ENCODE measurements around the gene PNPT1. TPM values are rescaled to one million over a fixed set of nuclear protein-coding genes. Genes with fewer than 3 reads are reported as not detected.

Gene PNPT1
- total and polyA plus RNA-seq, 2 of the 8 experiments (the other 6 are each of a cell fraction or from before 2014, with no cell fraction given), result 8.3 to 40.2 TPM

DNA sequence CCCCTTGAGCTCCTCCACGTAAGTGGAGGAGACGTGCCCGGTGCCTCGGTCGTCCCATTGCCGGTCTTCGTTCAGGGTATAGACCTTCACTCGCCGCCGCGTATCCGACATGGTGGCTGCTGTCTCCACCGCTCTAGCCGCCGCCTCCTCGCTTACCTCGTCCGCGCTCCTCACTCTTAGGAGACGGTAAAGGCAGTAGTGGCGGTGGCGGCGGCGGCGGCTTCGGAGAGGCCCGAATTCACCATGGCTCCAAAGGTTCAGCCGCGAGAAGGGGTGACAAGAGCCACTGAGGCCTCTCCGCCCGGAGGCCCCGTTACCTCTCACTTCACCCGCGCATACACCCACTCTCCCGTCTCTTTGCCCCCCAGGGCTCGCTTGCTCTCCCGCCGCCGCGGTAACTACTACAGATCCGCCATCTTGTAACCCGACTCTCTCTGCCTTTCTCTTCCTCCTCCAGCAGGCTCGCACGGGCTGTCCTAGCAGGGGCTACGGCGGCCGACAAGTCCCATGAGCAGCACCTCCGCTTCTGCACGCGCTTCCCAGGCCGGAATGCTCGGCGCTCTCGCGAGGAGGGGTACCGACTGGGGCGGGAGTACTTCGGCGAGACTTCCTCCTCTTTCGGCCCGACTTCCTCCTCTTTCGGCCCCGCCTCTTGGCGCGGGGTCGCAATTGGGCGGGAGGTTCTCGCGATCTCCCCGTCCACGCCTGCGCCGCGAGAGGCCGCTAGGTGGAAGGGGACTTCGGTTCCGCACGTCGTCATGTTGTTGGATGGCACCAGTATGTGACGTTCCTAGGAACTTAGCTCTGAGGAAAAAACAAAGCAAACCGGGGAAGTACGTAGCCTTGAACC, 76.2 kb downstream of the PNPT1 start, which contains the start of gene PPP4R3B (continued):
- TF ChIP-seq, protein P1, sequence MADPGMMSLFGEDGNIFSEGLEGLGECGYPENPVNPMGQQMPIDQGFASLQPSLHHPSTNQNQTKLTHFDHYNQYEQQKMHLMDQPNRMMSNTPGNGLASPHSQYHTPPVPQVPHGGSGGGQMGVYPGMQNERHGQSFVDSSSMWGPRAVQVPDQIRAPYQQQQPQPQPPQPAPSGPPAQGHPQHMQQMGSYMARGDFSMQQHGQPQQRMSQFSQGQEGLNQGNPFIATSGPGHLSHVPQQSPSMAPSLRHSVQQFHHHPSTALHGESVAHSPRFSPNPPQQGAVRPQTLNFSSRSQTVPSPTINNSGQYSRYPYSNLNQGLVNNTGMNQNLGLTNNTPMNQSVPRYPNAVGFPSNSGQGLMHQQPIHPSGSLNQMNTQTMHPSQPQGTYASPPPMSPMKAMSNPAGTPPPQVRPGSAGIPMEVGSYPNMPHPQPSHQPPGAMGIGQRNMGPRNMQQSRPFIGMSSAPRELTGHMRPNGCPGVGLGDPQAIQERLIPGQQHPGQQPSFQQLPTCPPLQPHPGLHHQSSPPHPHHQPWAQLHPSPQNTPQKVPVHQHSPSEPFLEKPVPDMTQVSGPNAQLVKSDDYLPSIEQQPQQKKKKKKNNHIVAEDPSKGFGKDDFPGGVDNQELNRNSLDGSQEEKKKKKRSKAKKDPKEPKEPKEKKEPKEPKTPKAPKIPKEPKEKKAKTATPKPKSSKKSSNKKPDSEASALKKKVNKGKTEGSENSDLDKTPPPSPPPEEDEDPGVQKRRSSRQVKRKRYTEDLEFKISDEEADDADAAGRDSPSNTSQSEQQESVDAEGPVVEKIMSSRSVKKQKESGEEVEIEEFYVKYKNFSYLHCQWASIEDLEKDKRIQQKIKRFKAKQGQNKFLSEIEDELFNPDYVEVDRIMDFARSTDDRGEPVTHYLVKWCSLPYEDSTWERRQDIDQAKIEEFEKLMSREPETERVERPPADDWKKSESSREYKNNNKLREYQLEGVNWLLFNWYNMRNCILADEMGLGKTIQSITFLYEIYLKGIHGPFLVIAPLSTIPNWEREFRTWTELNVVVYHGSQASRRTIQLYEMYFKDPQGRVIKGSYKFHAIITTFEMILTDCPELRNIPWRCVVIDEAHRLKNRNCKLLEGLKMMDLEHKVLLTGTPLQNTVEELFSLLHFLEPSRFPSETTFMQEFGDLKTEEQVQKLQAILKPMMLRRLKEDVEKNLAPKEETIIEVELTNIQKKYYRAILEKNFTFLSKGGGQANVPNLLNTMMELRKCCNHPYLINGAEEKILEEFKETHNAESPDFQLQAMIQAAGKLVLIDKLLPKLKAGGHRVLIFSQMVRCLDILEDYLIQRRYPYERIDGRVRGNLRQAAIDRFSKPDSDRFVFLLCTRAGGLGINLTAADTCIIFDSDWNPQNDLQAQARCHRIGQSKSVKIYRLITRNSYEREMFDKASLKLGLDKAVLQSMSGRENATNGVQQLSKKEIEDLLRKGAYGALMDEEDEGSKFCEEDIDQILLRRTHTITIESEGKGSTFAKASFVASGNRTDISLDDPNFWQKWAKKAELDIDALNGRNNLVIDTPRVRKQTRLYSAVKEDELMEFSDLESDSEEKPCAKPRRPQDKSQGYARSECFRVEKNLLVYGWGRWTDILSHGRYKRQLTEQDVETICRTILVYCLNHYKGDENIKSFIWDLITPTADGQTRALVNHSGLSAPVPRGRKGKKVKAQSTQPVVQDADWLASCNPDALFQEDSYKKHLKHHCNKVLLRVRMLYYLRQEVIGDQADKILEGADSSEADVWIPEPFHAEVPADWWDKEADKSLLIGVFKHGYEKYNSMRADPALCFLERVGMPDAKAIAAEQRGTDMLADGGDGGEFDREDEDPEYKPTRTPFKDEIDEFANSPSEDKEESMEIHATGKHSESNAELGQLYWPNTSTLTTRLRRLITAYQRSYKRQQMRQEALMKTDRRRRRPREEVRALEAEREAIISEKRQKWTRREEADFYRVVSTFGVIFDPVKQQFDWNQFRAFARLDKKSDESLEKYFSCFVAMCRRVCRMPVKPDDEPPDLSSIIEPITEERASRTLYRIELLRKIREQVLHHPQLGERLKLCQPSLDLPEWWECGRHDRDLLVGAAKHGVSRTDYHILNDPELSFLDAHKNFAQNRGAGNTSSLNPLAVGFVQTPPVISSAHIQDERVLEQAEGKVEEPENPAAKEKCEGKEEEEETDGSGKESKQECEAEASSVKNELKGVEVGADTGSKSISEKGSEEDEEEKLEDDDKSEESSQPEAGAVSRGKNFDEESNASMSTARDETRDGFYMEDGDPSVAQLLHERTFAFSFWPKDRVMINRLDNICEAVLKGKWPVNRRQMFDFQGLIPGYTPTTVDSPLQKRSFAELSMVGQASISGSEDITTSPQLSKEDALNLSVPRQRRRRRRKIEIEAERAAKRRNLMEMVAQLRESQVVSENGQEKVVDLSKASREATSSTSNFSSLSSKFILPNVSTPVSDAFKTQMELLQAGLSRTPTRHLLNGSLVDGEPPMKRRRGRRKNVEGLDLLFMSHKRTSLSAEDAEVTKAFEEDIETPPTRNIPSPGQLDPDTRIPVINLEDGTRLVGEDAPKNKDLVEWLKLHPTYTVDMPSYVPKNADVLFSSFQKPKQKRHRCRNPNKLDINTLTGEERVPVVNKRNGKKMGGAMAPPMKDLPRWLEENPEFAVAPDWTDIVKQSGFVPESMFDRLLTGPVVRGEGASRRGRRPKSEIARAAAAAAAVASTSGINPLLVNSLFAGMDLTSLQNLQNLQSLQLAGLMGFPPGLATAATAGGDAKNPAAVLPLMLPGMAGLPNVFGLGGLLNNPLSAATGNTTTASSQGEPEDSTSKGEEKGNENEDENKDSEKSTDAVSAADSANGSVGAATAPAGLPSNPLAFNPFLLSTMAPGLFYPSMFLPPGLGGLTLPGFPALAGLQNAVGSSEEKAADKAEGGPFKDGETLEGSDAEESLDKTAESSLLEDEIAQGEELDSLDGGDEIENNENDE (IDR thresholded peaks at IDR 0.05; ENCODE audit: insufficient replicate concordance, low read length), result no peak
- TF ChIP-seq SUZ12 (IDR thresholded peaks at IDR 0.05; ENCODE audit: low read length) (no peak), KDM1A (IDR thresholded peaks at IDR 0.05; ENCODE audit: borderline replicate concordance, low read length) (no peak), SIX5 (IDR thresholded peaks at IDR 0.05; ENCODE audit: low read depth, low read length) (peak; percentile 32; the same call in 1 of the 2 replicates), BCL11A (IDR thresholded peaks at IDR 0.05; ENCODE audit: low read depth in 2 of 2, low read length in 2 of 2) (no peak), GABPA (IDR thresholded peaks at IDR 0.05; ENCODE audit: borderline replicate concordance, insufficient read depth, low read length) (no peak), SIRT6 (IDR thresholded peaks at IDR 0.05; ENCODE audit: low read length) (no peak), SRF (IDR thresholded peaks at IDR 0.05; ENCODE audit: low read depth, low read length) (0 out of 2 replicates have a peak, but pooled peaks have one; percentile 41)
